Activated naive CD8-positive, alpha-beta T cell treated with anti-CD3 and anti-CD28 coated beads, Interleukin-2, amount 10 ng/mL, durations not matched to agents 7 days and 5 days (primary cell): Measurements from ENCODE around the gene ITPKB. TPM values are rescaled to one million over a fixed set of nuclear protein-coding genes. Genes with fewer than 3 reads are reported as not detected.
"Not testable (repeated sequence)": the region's sequence is repeated elsewhere in the genome, so short reads cannot be mapped to it uniquely, and the experiment has no call there.

ENCODE experiments used
- ATAC-seq: fragments of 150-1000 bp; cut with Tn5 transposase; one replicate; pipeline ENCODE4 v1.10.0; 2021; ENCODE audit warnings: low read depth, moderate library complexity
- POLR2A ChIA-PET: fragments of 350-600 bp; sonication (Branson Sonifier 250); formaldehyde crosslinking; loops from one replicate; lab custom pipeline; 2021; ENCODE audit warnings: antibody characterized with exemption; lab: Charles Lee
- DNase-seq: peaks from one replicate; pipeline ENCODE4 v3.0.0; 2021
- H3K27ac Mint-ChIP-seq: one replicate; pipeline ENCODE4 v1.8.0; 2022; ENCODE audit warnings: mild to moderate bottlenecking, mixed read lengths
- H3K27me3 Mint-ChIP-seq: one replicate; pipeline ENCODE4 v1.8.0; 2022; ENCODE audit warnings: mild to moderate bottlenecking, moderate library complexity, mixed read lengths
- H3K36me3 Mint-ChIP-seq: one replicate; pipeline ENCODE4 v1.8.0; 2021; ENCODE audit warnings: mild to moderate bottlenecking, mixed read lengths
- H3K4me1 Mint-ChIP-seq: one replicate; pipeline ENCODE4 v1.8.0; 2021; ENCODE audit warnings: mixed read lengths
- H3K4me3 Mint-ChIP-seq: one replicate; pipeline ENCODE4 v1.8.0; 2022; ENCODE audit warnings: mild to moderate bottlenecking, moderate library complexity, mixed read lengths
- H3K9me3 Mint-ChIP-seq: one replicate; pipeline ENCODE4 v1.8.0; 2021; ENCODE audit warnings: mixed read lengths
- total RNA-seq, 2 experiments: library from RNA; stranded (reverse); gene quantifications; one replicate each; pipeline ENCODE4 v1.2.3, GENCODE V29; 2021

The ITPKB gene
- total RNA-seq, 2 experiments from 2014 or later: 75.3 to 76.9 TPM

- peaks cover 5% of the 10 kb centered on the region for H3K27me3 Mint-ChIP-seq
- ATAC-seq: no peak
- DNase-seq: no peak
- H3K36me3 Mint-ChIP-seq: no peaks in the 10 kb centered on the region
- H3K4me1 Mint-ChIP-seq: peaks cover 6% of the 10 kb centered on the region
- H3K4me3 Mint-ChIP-seq: no peak overlapping the region
- H3K9me3 Mint-ChIP-seq: no peaks in the 10 kb centered on the region
- POLR2A ChIA-PET: no interaction called here
- H3K27ac Mint-ChIP-seq: no peak overlapping the region
Observed at GRCh38 chr1:226600254-226600653, 138.8 kb downstream of the ITPKB start.

- POLR2A ChIA-PET: no interaction called here
- Mint-ChIP-seq H3K4me1 (peaks cover 6% of the 10 kb centered on the region), H3K9me3 (no peaks in the 10 kb centered on the region), H3K27ac (no peak overlapping the region), H3K36me3 (no peaks in the 10 kb centered on the region), H3K27me3 (peaks cover 5% of the 10 kb centered on the region), H3K4me3 (no peak overlapping the region)
- no peak for ATAC-seq
- DNase-seq: no peak
Observed at GRCh38 chr1:226599636-226600238, 139.3 kb downstream of the ITPKB start.

- H3K4me3 Mint-ChIP-seq, ATAC-seq, H3K27ac Mint-ChIP-seq, H3K36me3 Mint-ChIP-seq, H3K9me3 Mint-ChIP-seq, H3K4me1 Mint-ChIP-seq, H3K27me3 Mint-ChIP-seq, POLR2A ChIA-PET, DNase-seq: not testable (repeated sequence)
Observed at GRCh38 chr1:226598955-226599354, 140.1 kb downstream of the ITPKB start.

- Mint-ChIP-seq H3K36me3 (no peaks in the 10 kb centered on the region), H3K9me3 (no peaks in the 10 kb centered on the region), H3K27ac (no peak overlapping the region), H3K27me3 (peaks cover 5% of the 10 kb centered on the region), H3K4me1 (peaks cover 3% of the 10 kb centered on the region), H3K4me3 (no peak overlapping the region)
- DNase-seq (no peak), ATAC-seq (no peak)
- POLR2A ChIA-PET: no interaction called here
Observed at GRCh38 chr1:226598455-226598849, 140.6 kb downstream of the ITPKB start.

- no peak for ATAC-seq
- Mint-ChIP-seq H3K9me3 (no peaks in the 10 kb centered on the region), H3K4me1 (peaks cover 3% of the 10 kb centered on the region), H3K36me3 (no peaks in the 10 kb centered on the region), H3K4me3 (no peak overlapping the region), H3K27ac (no peak overlapping the region), H3K27me3 (peaks cover 5% of the 10 kb centered on the region)
- no peak for DNase-seq
- POLR2A ChIA-PET: no interaction called here
Observed at GRCh38 chr1:226597616-226598454, 141.2 kb downstream of the ITPKB start.

- Mint-ChIP-seq H3K27me3 (peaks cover 5% of the 10 kb centered on the region), H3K27ac (no peak overlapping the region), H3K36me3 (no peaks in the 10 kb centered on the region), H3K9me3 (no peaks in the 10 kb centered on the region), H3K4me3 (no peak overlapping the region), H3K4me1 (peaks cover 3% of the 10 kb centered on the region)
- POLR2A ChIA-PET: no interaction called here
- DNase-seq: no peak
- no peak for ATAC-seq
Observed at GRCh38 chr1:226596531-226597165, 142.4 kb downstream of the ITPKB start.

GRCh38 chr1:226593541-226593940 is 145.5 kb downstream of the ITPKB start:
- H3K27ac Mint-ChIP-seq: no peak overlapping the region
- no peaks in the 10 kb centered on the region for H3K9me3 Mint-ChIP-seq
- POLR2A ChIA-PET: no interaction called here

GRCh38 chr1:226590614-226591013 is 148.5 kb downstream of the ITPKB start:
- ATAC-seq (no peak), DNase-seq (no peak)
- Mint-ChIP-seq H3K36me3 (no peaks in the 10 kb centered on the region), H3K9me3 (no peaks in the 10 kb centered on the region), H3K27me3 (peaks cover 5% of the 10 kb centered on the region), H3K27ac (no peak overlapping the region), H3K4me3 (no peak overlapping the region), H3K4me1 (no peaks in the 10 kb centered on the region)
- POLR2A ChIA-PET: no interaction called here

More at GRCh38 chr1:226593541-226593940, 145.5 kb downstream of the ITPKB start:
- Mint-ChIP-seq H3K4me1 (peaks cover 3% of the 10 kb centered on the region), H3K36me3 (no peaks in the 10 kb centered on the region), H3K27me3 (peaks cover 3% of the 10 kb centered on the region), H3K4me3 (no peak overlapping the region)
- ATAC-seq (no peak), DNase-seq (no peak)

GRCh38 chr1:226589008-226589733 is 149.9 kb downstream of the ITPKB start:
- ATAC-seq: no peak
- Mint-ChIP-seq H3K4me1 (no peaks in the 10 kb centered on the region), H3K9me3 (no peaks in the 10 kb centered on the region), H3K4me3 (no peak overlapping the region), H3K27ac (no peak overlapping the region), H3K36me3 (no peaks in the 10 kb centered on the region), H3K27me3 (peaks cover 5% of the 10 kb centered on the region)
- POLR2A ChIA-PET: no interaction called here
- DNase-seq: no peak

- Mint-ChIP-seq H3K27me3 (peaks cover 5% of the 10 kb centered on the region), H3K36me3 (no peaks in the 10 kb centered on the region), H3K27ac (no peak overlapping the region), H3K9me3 (no peaks in the 10 kb centered on the region), H3K4me1 (no peaks in the 10 kb centered on the region), H3K4me3 (no peak overlapping the region)
- POLR2A ChIA-PET: no interaction called here
- ATAC-seq: no peak
- DNase-seq: no peak
Observed at GRCh38 chr1:226588484-226588883, 150.6 kb downstream of the ITPKB start.

- H3K4me3 Mint-ChIP-seq: no peak overlapping the region
- no peak for DNase-seq
- no peaks in the 10 kb centered on the region for H3K9me3 Mint-ChIP-seq
- POLR2A ChIA-PET: no interaction called here
- H3K27ac Mint-ChIP-seq: no peak overlapping the region
- H3K27me3 Mint-ChIP-seq: peaks cover 6% of the 10 kb centered on the region
- no peak for ATAC-seq
- H3K4me1 Mint-ChIP-seq: no peaks in the 10 kb centered on the region
- no peaks in the 10 kb centered on the region for H3K36me3 Mint-ChIP-seq
Observed at GRCh38 chr1:226586650-226587422, 152.2 kb downstream of the ITPKB start.

- no peaks in the 10 kb centered on the region for H3K9me3 Mint-ChIP-seq
- H3K4me3 Mint-ChIP-seq: no peak overlapping the region
- peaks cover 7% of the 10 kb centered on the region for H3K27me3 Mint-ChIP-seq
- H3K27ac Mint-ChIP-seq: no peak overlapping the region
- DNase-seq: no peak
- H3K4me1 Mint-ChIP-seq: no peaks in the 10 kb centered on the region
- no peak for ATAC-seq
- POLR2A ChIA-PET: no interaction called here
- no peaks in the 10 kb centered on the region for H3K36me3 Mint-ChIP-seq
Observed at GRCh38 chr1:226586116-226586515, 153.0 kb downstream of the ITPKB start.

GRCh38 chr1:226584164-226584563 is 154.9 kb downstream of the ITPKB start:
- H3K36me3 Mint-ChIP-seq: no peaks in the 10 kb centered on the region
- H3K27me3 Mint-ChIP-seq: peaks cover 4% of the 10 kb centered on the region
- no peak overlapping the region for H3K4me3 Mint-ChIP-seq
- POLR2A ChIA-PET: no interaction called here
- H3K4me1 Mint-ChIP-seq: no peaks in the 10 kb centered on the region
- ATAC-seq (no peak), DNase-seq (no peak)
- H3K9me3 Mint-ChIP-seq: no peaks in the 10 kb centered on the region
- H3K27ac Mint-ChIP-seq: no peak overlapping the region
